H1 (cell line): ENCODE results near the gene CLDN24. TPM values are rescaled to one million over a fixed set of nuclear protein-coding genes. Genes with fewer than 3 reads are reported as not detected.

Source experiments
- CTCF ChIA-PET: fragments of 300-600 bp; sonication (Branson Sonifier 250); formaldehyde crosslinking; loops from one replicate; lab custom pipeline; 2021; ENCODE audit not compliant: partially characterized antibody; lab: Charles Lee
- POLR2A ChIA-PET: fragments of 300-600 bp; sonication (Branson Sonifier 250); formaldehyde crosslinking; loops from one replicate; lab custom pipeline; 2021; ENCODE audit warnings: inconsistent platforms; ENCODE audit not compliant: partially characterized antibody; lab: Charles Lee
- DNase-seq, 2 experiments: peaks; one replicate each; pipeline versions ENCODE4 v3.0.0 to v3.0.0-alpha.2; 2010 to 2022; ENCODE audit warnings: low spot score in 2 of 2, low read depth in 1 of 2, mixed read lengths in 1 of 2
- FAIRE-seq: peaks from 2 replicates; lab custom pipeline; 2011; peaks lifted over from hg19 to GRCh38; lab: Jason Lieb, UNC
- H2AFZ ChIP-seq: 2 replicates; pipeline ENCODE4 v1.8.1; 2012; ENCODE audit warnings: low read length, inconsistent platforms
- H2AK5ac ChIP-seq: 2 replicates; pipeline ENCODE4 v1.6.1; 2013; ENCODE audit warnings: low read depth, low read length
- H2BK120ac ChIP-seq: replicated peaks from 2 replicates; pipeline ENCODE3; 2013; ENCODE audit warnings: low read depth, low read length, inconsistent platforms
- H2BK12ac ChIP-seq: 2 replicates; pipeline ENCODE4 v1.6.1; 2013; ENCODE audit warnings: low read depth, low read length
- H2BK15ac ChIP-seq: 2 replicates; pipeline ENCODE4 v1.6.1; 2013; ENCODE audit warnings: low read length
- H2BK20ac ChIP-seq: 2 replicates; pipeline ENCODE4 v1.6.1; 2013; ENCODE audit warnings: low read length
- H2BK5ac ChIP-seq: 2 replicates; pipeline ENCODE4 v1.6.1; 2013; ENCODE audit warnings: low read depth, low read length
- H3K14ac ChIP-seq: 2 replicates; pipeline ENCODE4 v1.6.1; 2013; ENCODE audit warnings: inconsistent platforms; ENCODE audit not compliant: insufficient read length
- H3K18ac ChIP-seq: 2 replicates; pipeline ENCODE4 v1.6.1; 2013; ENCODE audit warnings: low read length; ENCODE audit errors: extremely low read depth
- H3K23ac ChIP-seq: 2 replicates; pipeline ENCODE4 v1.6.1; 2013; ENCODE audit warnings: inconsistent platforms; ENCODE audit not compliant: insufficient read length
- H3K23me2 ChIP-seq: 2 replicates; pipeline ENCODE4 v1.6.1; 2013; ENCODE audit warnings: low read depth, low read length
- H3K27ac ChIP-seq: 2 replicates; pipeline ENCODE4 v1.6.1; 2011; ENCODE audit warnings: low read depth, low read length, inconsistent platforms
- H3K27me3 ChIP-seq, 4 experiments: replicated peaks in 1 of 4; 1 replicate in 1 of 4; 2 replicates in 3 of 4; pipeline versions ENCODE4 v1.6.1 to v1.8.1; 2011 to 2013; ENCODE audit warnings: low read length in 3 of 4, mild to moderate bottlenecking in 3 of 4, inconsistent platforms in 2 of 4, mixed read lengths in 2 of 4, moderate library complexity in 1 of 4; ENCODE audit not compliant: control insufficient read depth in 3 of 4, insufficient read depth in 3 of 4; ENCODE audit errors: extremely low read depth in 1 of 4
- H3K36me3 ChIP-seq, 4 experiments: 2 replicates each; pipeline versions ENCODE4 v1.6.1 to v1.8.1; 2011 to 2013; ENCODE audit warnings: mild to moderate bottlenecking in 4 of 4, low read length in 3 of 4, moderate library complexity in 2 of 4, control low read depth in 1 of 4, inconsistent platforms in 1 of 4; ENCODE audit not compliant: insufficient read depth in 4 of 4, control insufficient read depth in 2 of 4
- H3K4ac ChIP-seq: replicated peaks from 2 replicates; pipeline ENCODE3; 2013; ENCODE audit warnings: low read length, low read depth, mixed read lengths, inconsistent platforms; ENCODE audit not compliant: insufficient read length
- H3K4me1 ChIP-seq, 4 experiments: replicated peaks in 1 of 4; 1 replicate in 1 of 4; 2 replicates in 3 of 4; pipeline versions ENCODE4 v1.6.1 to v1.8.1; 2011 to 2013; ENCODE audit warnings: low read length in 3 of 4, inconsistent platforms in 2 of 4, mixed read lengths in 1 of 4; ENCODE audit not compliant: insufficient read depth in 4 of 4, control insufficient read depth in 3 of 4
- H3K4me2 ChIP-seq, 2 experiments: 2 replicates each; pipeline versions ENCODE4 v1.6.1 to v1.8.1; 2011 to 2013; ENCODE audit warnings: low read depth in 2 of 2, low read length in 2 of 2, control low read depth in 1 of 2, inconsistent platforms in 1 of 2, mild to moderate bottlenecking in 1 of 2; ENCODE audit not compliant: insufficient read depth in 1 of 2
- H3K4me3 ChIP-seq, 4 experiments: fragments of 200-600, 300-600 bp in 1 of 4; sonication (generic), shearing (Covaris generic), sonication (Bioruptor Twin) in 1 of 4; 2 replicates each; pipeline versions ENCODE4 v1.5.1 to v1.8.1; 2011 to 2016; ENCODE audit warnings: low read length in 4 of 4, low read depth in 3 of 4, control low read depth in 2 of 4, inconsistent platforms in 2 of 4, mild to moderate bottlenecking in 2 of 4, mixed read lengths in 1 of 4, moderate library complexity in 1 of 4; ENCODE audit not compliant: insufficient read depth in 2 of 4; ENCODE audit errors: extremely low read depth in 1 of 4
- H3K56ac ChIP-seq: replicated peaks from 2 replicates; pipeline ENCODE3; 2013; ENCODE audit warnings: low read depth, mild to moderate bottlenecking, mixed read lengths, low read length, inconsistent platforms; ENCODE audit not compliant: insufficient read length
- H3K79me1 ChIP-seq: 2 replicates; pipeline ENCODE4 v1.6.1; 2013; ENCODE audit warnings: low read depth, low read length, control low read depth
- H3K79me2 ChIP-seq, 2 experiments: 2 replicates each; pipeline versions ENCODE4 v1.6.1 to v1.8.1; 2012 to 2013; ENCODE audit warnings: low read length in 2 of 2, mild to moderate bottlenecking in 2 of 2, inconsistent platforms in 1 of 2; ENCODE audit not compliant: insufficient read depth in 2 of 2, control insufficient read depth in 1 of 2
- H3K9ac ChIP-seq, 4 experiments: replicated peaks in 1 of 4; 1 replicate in 1 of 4; 2 replicates in 3 of 4; pipeline versions ENCODE4 v1.6.1 to v1.8.1; 2011 to 2013; ENCODE audit warnings: low read depth in 3 of 4, low read length in 3 of 4, control low read depth in 2 of 4, mild to moderate bottlenecking in 2 of 4, moderate library complexity in 2 of 4, inconsistent platforms in 1 of 4; ENCODE audit errors: extremely low read depth in 1 of 4
- H3K9me3 ChIP-seq, 2 experiments: 2 replicates each; pipeline versions ENCODE4 v1.6.1 to v1.8.1; 2012 to 2013; ENCODE audit warnings: mild to moderate bottlenecking in 2 of 2, moderate library complexity in 2 of 2, control low read depth in 1 of 2, inconsistent platforms in 1 of 2, low read depth in 1 of 2, low read length in 1 of 2, mixed read lengths in 1 of 2; ENCODE audit not compliant: insufficient read depth in 2 of 2
- H4K20me1 ChIP-seq, 2 experiments: replicated peaks in 1 of 2; 2 replicates each; pipeline versions ENCODE3 to v1.8.1; 2011 to 2013; ENCODE audit warnings: inconsistent platforms in 2 of 2, low read length in 2 of 2, mild to moderate bottlenecking in 1 of 2; ENCODE audit not compliant: insufficient read depth in 2 of 2, control insufficient read depth in 1 of 2
- H4K5ac ChIP-seq: 2 replicates; pipeline ENCODE4 v1.6.1; 2013; ENCODE audit warnings: low read length, low read depth, mixed read lengths, inconsistent platforms; ENCODE audit not compliant: insufficient read length
- H4K8ac ChIP-seq: 2 replicates; pipeline ENCODE4 v1.8.0; 2013; ENCODE audit warnings: mild to moderate bottlenecking, moderate library complexity, low read length, inconsistent platforms; ENCODE audit not compliant: insufficient read depth; ENCODE audit errors: extremely low read depth
- H4K91ac ChIP-seq: replicated peaks from 2 replicates; pipeline ENCODE3; 2013; ENCODE audit warnings: low read length, mixed read lengths, inconsistent platforms; ENCODE audit not compliant: insufficient read length
- CTCF ChIP-seq, 3 experiments: IDR thresholded peaks; 1 replicate in 2 of 3; 2 replicates in 1 of 3; pipeline versions ENCODE4 v1.5.1 to v1.6.1; 2011; ENCODE audit warnings: low read length in 3 of 3, mild to moderate bottlenecking in 3 of 3, inconsistent platforms in 2 of 3, low read depth in 1 of 3, moderate library complexity in 1 of 3; ENCODE audit not compliant: insufficient read depth in 1 of 3; ENCODE audit errors: control extremely low read depth in 1 of 3
- NANOG ChIP-seq: IDR thresholded peaks from 2 replicates; pipeline ENCODE4 v1.6.1; 2011; ENCODE audit warnings: low read length, low read depth, mild to moderate bottlenecking, inconsistent platforms; ENCODE audit not compliant: insufficient read depth, poor library complexity, severe bottlenecking
- SAP30 ChIP-seq: fragments of 300-600 bp; sonication (generic); IDR thresholded peaks from 2 replicates; pipeline ENCODE4 v1.7.1; 2012; ENCODE audit warnings: low read length, moderate library complexity, mild to moderate bottlenecking, inconsistent platforms; ENCODE audit not compliant: insufficient read depth, insufficient replicate concordance
- SIN3A ChIP-seq, 2 experiments: IDR thresholded peaks in 1 of 2; conservative IDR thresholded peaks in 1 of 2; 2 replicates each; pipeline ENCODE4 v1.6.1; 2011 to 2012; ENCODE audit warnings: low read length in 2 of 2, improper control_type of control experiment in 1 of 2, low read depth in 1 of 2, mild to moderate bottlenecking in 1 of 2
- WGBS, 2 experiments: shearing (Covaris generic) in 1 of 2; methylation state at CpG; one replicate each; pipeline versions ENCODE4 v1.1.6 to v1.1.7; 2013 to 2015; ENCODE audit warnings: low lambda C conversion rate in 2 of 2, mixed read lengths in 2 of 2, inconsistent platforms in 1 of 2, low coverage in 1 of 2, missing lambda C conversion rate in 1 of 2; ENCODE audit not compliant: insufficient replicate concordance in 2 of 2, insufficient coverage in 1 of 2, insufficient read length in 1 of 2; ENCODE audit errors: extremely low coverage in 1 of 2, missing lambda C conversion rate in 1 of 2; 5-methylcytosine and 5-hydroxymethylcytosine counted together
- polyA plus RNA-seq, 7 experiments: library from polyadenylated mRNA; depleted of rRNA in 3 of 7; stranded (reverse) in 5 of 7; unstranded in 2 of 7; fragments of >200 nt in 5 of 7; fragments of 200-250 nt in 2 of 7; gene quantifications; 1 replicate in 5 of 7; 2 replicates in 1 of 7; 4 replicates in 1 of 7; pipeline versions ENCODE4 v1.2.1 to v1.2.3, GENCODE V29; 2011 to 2013; ENCODE audit warnings: missing spikeins in 2 of 7, mixed read lengths in 2 of 7
- total RNA-seq: library from RNA; stranded (reverse); fragmentation: NEBNext Ultra II Directional; extraction: Animal tissue kit (Norgen Biotek cat#: 25700); gene quantifications from 2 replicates; pipeline ENCODE4 v1.2.1, GENCODE V29; 2021

CLDN24 gene
- total and polyA plus RNA-seq, 2 of the 8 experiments (the other 6 are each of a cell fraction or from before 2014, with no cell fraction given) = not detected

GRCh38 chr4:183288955-183289354 is 33.3 kb downstream of the CLDN24 start:
- Histone ChIP-seq H3K4me1 (no peaks in the 10 kb centered on the region), H2BK15ac (no peak overlapping the region), H3K27ac (no peak overlapping the region), H3K18ac (no peak overlapping the region), H3K23me2 (no peaks in the 10 kb centered on the region), H3K4ac (no peak overlapping the region), H4K20me1 (peaks cover 1 to 11% of the 10 kb centered on the region in 2 experiments), H3K27me3 (no peaks in the 10 kb centered on the region), H4K91ac (no peak overlapping the region), H2BK20ac (no peak overlapping the region), H3K4me2 (no peak overlapping the region), H3K23ac (no peak overlapping the region), H3K4me3 (no peak overlapping the region), H3K9me3 (no peaks in the 10 kb centered on the region), H3K79me1 (no peaks in the 10 kb centered on the region), H2BK5ac (no peak overlapping the region; the same call in 1 of the 2 replicates), H2AK5ac (no peak overlapping the region), H2BK12ac (no peak overlapping the region), H4K5ac (no peak overlapping the region), H3K79me2 (no peaks in the 10 kb centered on the region), H3K56ac (no peak overlapping the region)
- ChIA-PET CTCF (interaction anchor here (0.6 to 1.1 kb wide), 3 partner anchors 13 to 115 kb away, joined by 3 read pairs; no protein-coding TSS in a partner anchor), POLR2A (interaction anchor here (1.5 kb wide), 1 partner anchor 21 kb away, joined by 3 read pairs; no protein-coding TSS in a partner anchor)
- WGBS, 2 experiments = 88% methylated on average over 2 of the region's 2 CpGs; no CpG with 5 or more reads in 1 of the 2 experiments
- FAIRE-seq (no peak), DNase-seq (no peak)
- TF ChIP-seq NANOG (no peak), SAP30 (no peak), SIN3A (conservative IDR thresholded peaks at IDR 0.05 in 1 of 2, IDR thresholded peaks at IDR 0.05 in 1 of 2; ENCODE audit: low read depth in 1 of 2, low read length in 2 of 2) (no peak), CTCF (IDR thresholded peaks at IDR 0.05; ENCODE audit: control extremely low read depth in 1 of 3, insufficient read depth in 1 of 3, low read depth in 1 of 3, low read length in 3 of 3) (peak in 2 of 3 experiments; percentile 7 to 9; a peak in 3 of 4 replicates)
- TF ChIP-seq, all 59 proteins: peak for 1
- H3K9ac ChIP-seq = no peak overlapping the region
- H4K8ac ChIP-seq = no peak overlapping the region
- H3K14ac ChIP-seq = no peak overlapping the region
- peaks cover 27 to 62% (median 46%) of the 10 kb centered on the region in 4 experiments for H3K36me3 ChIP-seq
- H2BK120ac ChIP-seq = no peak overlapping the region
- H2AFZ ChIP-seq = no peak overlapping the region
